GM23248 (cell line): ENCODE data around the gene TXNDC8. TPM values are rescaled to one million over a fixed set of nuclear protein-coding genes. Genes with fewer than 3 reads are reported as not detected.
A peak's percentile ranks its signal among the peaks of the same experiment; 100 is the strongest.
"Not testable (repeated sequence)": the region's sequence is repeated elsewhere in the genome, so short reads cannot be mapped to it uniquely, and the experiment has no call there.

ENCODE experiments used
- DNase-seq: peaks from one replicate; pipeline ENCODE4 v3.0.0-alpha.2; 2015
- H2AFZ ChIP-seq: fragments of 200-600 bp; sonication (generic); 2 replicates; pipeline ENCODE4 v1.6.1; 2016; ENCODE audit warnings: antibody characterized with exemption
- H3F3A ChIP-seq: fragments of 200-600 bp; sonication (generic); 2 replicates; pipeline ENCODE4 v1.6.1; 2016; ENCODE audit warnings: mild to moderate bottlenecking, antibody characterized with exemption, mixed run types; ENCODE audit not compliant: insufficient read depth
- H3K27ac ChIP-seq: fragments of 200-600 bp; sonication (generic); 2 replicates; pipeline ENCODE4 v1.5.1; 2016; ENCODE audit warnings: mild to moderate bottlenecking
- H3K27me3 ChIP-seq: fragments of 200-600 bp; sonication (generic); replicated peaks from 2 replicates; pipeline ENCODE4 v1.6.1; 2016; ENCODE audit warnings: mild to moderate bottlenecking; ENCODE audit not compliant: insufficient read depth
- H3K36me3 ChIP-seq: fragments of 200-600 bp; sonication (generic); 2 replicates; pipeline ENCODE4 v1.6.1; 2016; ENCODE audit warnings: low read depth, mild to moderate bottlenecking
- H3K4me1 ChIP-seq: fragments of 200-600 bp; sonication (generic); 2 replicates; pipeline ENCODE4 v1.6.1; 2016; ENCODE audit warnings: mild to moderate bottlenecking; ENCODE audit not compliant: insufficient read depth
- H3K4me2 ChIP-seq: fragments of 200-600 bp; sonication (generic); one replicate; pipeline ENCODE4 v1.6.1; 2016; ENCODE audit warnings: mild to moderate bottlenecking; ENCODE audit not compliant: unreplicated experiment
- H3K4me3 ChIP-seq: fragments of 200-600 bp; sonication (generic); 2 replicates; pipeline ENCODE4 v1.5.1; 2016; ENCODE audit warnings: mild to moderate bottlenecking
- H3K79me2 ChIP-seq: fragments of 200-600 bp; sonication (generic); 2 replicates; pipeline ENCODE4 v1.6.1; 2016; ENCODE audit warnings: mild to moderate bottlenecking; ENCODE audit not compliant: insufficient read depth
- H3K9ac ChIP-seq: fragments of 200-600 bp; sonication (generic); 2 replicates; pipeline ENCODE4 v1.6.1; 2016; ENCODE audit warnings: mild to moderate bottlenecking
- H3K9me2 ChIP-seq: fragments of 200-600 bp; sonication (generic); 2 replicates; pipeline ENCODE4 v1.6.1; 2016; ENCODE audit warnings: mixed run types, mild to moderate bottlenecking, moderate library complexity; ENCODE audit not compliant: insufficient read depth
- H3K9me3 ChIP-seq: fragments of 200-600 bp; sonication (generic); one replicate; pipeline ENCODE4 v1.6.1; 2017; ENCODE audit warnings: low read depth
- H4K20me1 ChIP-seq: fragments of 200-600 bp; sonication (generic); 2 replicates; pipeline ENCODE4 v1.6.0; 2016; ENCODE audit not compliant: insufficient read depth
- EZH2 ChIP-seq: fragments of 200-600 bp; sonication (generic); IDR thresholded peaks from 2 replicates; pipeline ENCODE4 v1.6.1; 2018; ENCODE audit warnings: antibody characterized with exemption, mild to moderate bottlenecking; ENCODE audit not compliant: insufficient read depth, poor library complexity, severe bottlenecking
- EZH2phosphoT487 ChIP-seq: fragments of 200-600 bp; sonication (generic); IDR thresholded peaks from 2 replicates; pipeline ENCODE4 v1.6.1; 2018; ENCODE audit warnings: antibody characterized with exemption, moderate library complexity, mild to moderate bottlenecking, low read depth; ENCODE audit not compliant: insufficient read depth
- WGBS, 2 experiments: methylation state at CpG; one replicate each; pipeline ENCODE4 v1.1.6; 2015 to 2017; ENCODE audit warnings: low lambda C conversion rate in 2 of 2, low coverage in 1 of 2; ENCODE audit errors: missing lambda C conversion rate in 2 of 2; 5-methylcytosine and 5-hydroxymethylcytosine counted together
- in situ Hi-C: fragments of 300-500 bp; cut with MboI; formaldehyde crosslinking; loops from 2 replicates; pipeline ENCODE4 v1.15.0; 2020
- polyA plus RNA-seq: library from polyadenylated mRNA; unstranded; fragments of >200 nt; fragmentation: Nextera tagmentation; extraction: Ambion mirVana; gene quantifications from 2 replicates; pipeline ENCODE4 v1.2.1, GENCODE V29; 2016
- total RNA-seq: library from RNA; depleted of rRNA; stranded (reverse); fragments of >200 nt; shearing (Covaris generic); gene quantifications from 2 replicates; pipeline ENCODE4 v1.2.3, GENCODE V29; 2014

TXNDC8 gene
- total and polyA plus RNA-seq, 2 experiments from 2014 or later, result not detected

- Histone ChIP-seq H3K9me2 (no peaks in the 10 kb centered on the region), H2AFZ (no peak overlapping the region), H3K79me2 (no peaks in the 10 kb centered on the region), H3K9ac (no peak overlapping the region), H3K27me3 (no peaks in the 10 kb centered on the region), H3K4me2 (no peak overlapping the region), H3F3A (peaks cover 5% of the 10 kb centered on the region; the same call in 1 of the 2 replicates), H3K36me3 (peaks cover 52% of the 10 kb centered on the region), H3K9me3 (no peaks in the 10 kb centered on the region), H3K4me1 (peaks cover 10% of the 10 kb centered on the region), H4K20me1 (no peaks in the 10 kb centered on the region; the same call in 1 of the 2 replicates), H3K27ac (no peak overlapping the region), H3K4me3 (no peak overlapping the region)
- 3 to 7% methylated on average over 3 of the region's 3 CpGs for WGBS, 2 experiments
- in situ Hi-C loops, result no loop called here
- TF ChIP-seq EZH2phosphoT487 (peak; percentile 86; the same call in 1 of the 2 replicates), EZH2 (no peak)
- DNase-seq, result peak; percentile 53
Observed at GRCh38 chr9:110370315-110370714, 32.7 kb upstream of the TXNDC8 start.

GRCh38 chr9:110364451-110364850 is 26.8 kb upstream of the TXNDC8 start:
- WGBS, 2 experiments, result 97 to 100% methylated on average over 2 of the region's 2 CpGs
- no peaks in the 10 kb centered on the region for H3K9me3 ChIP-seq

GRCh38 chr9:110358992-110359391 is 21.3 kb upstream of the TXNDC8 start:
- H2AFZ ChIP-seq, H3K9ac ChIP-seq, H3K4me2 ChIP-seq, H3K79me2 ChIP-seq, H3F3A ChIP-seq, DNase-seq, H3K27ac ChIP-seq, H3K9me2 ChIP-seq, in situ Hi-C loops, H3K4me3 ChIP-seq, H3K36me3 ChIP-seq, H3K9me3 ChIP-seq, H3K4me1 ChIP-seq, H4K20me1 ChIP-seq, H3K27me3 ChIP-seq: not testable (repeated sequence)
- whole genome bisulfite sequencing, 2 experiments, result 90 to 100% methylated on average over 1 to 2 of the region's 2 CpGs

More at GRCh38 chr9:110364451-110364850, 26.8 kb upstream of the TXNDC8 start:
- Histone ChIP-seq H3K27me3 (no peaks in the 10 kb centered on the region), H3K4me1 (no peaks in the 10 kb centered on the region), H3K27ac (no peak overlapping the region), H3F3A (no peaks in the 10 kb centered on the region; the same call in 1 of the 2 replicates), H3K36me3 (peaks cover 17% of the 10 kb centered on the region; the same call in 1 of the 2 replicates), H4K20me1 (no peaks in the 10 kb centered on the region; the same call in 1 of the 2 replicates), H3K4me3 (no peak overlapping the region), H3K79me2 (no peaks in the 10 kb centered on the region), H3K9ac (no peak overlapping the region), H3K9me2 (no peaks in the 10 kb centered on the region), H2AFZ (no peak overlapping the region), H3K4me2 (no peak overlapping the region)
- TF ChIP-seq EZH2phosphoT487 (no peak), EZH2 (no peak)
- in situ Hi-C loops, result no loop called here
- DNase-seq, result no peak

- Histone ChIP-seq H3K4me3 (no peak overlapping the region), H3K36me3 (no peaks in the 10 kb centered on the region), H4K20me1 (no peaks in the 10 kb centered on the region), H3K4me1 (no peaks in the 10 kb centered on the region), H2AFZ (no peak overlapping the region), H3K4me2 (no peak overlapping the region), H3K27ac (no peak overlapping the region), H3K79me2 (no peaks in the 10 kb centered on the region), H3F3A (no peaks in the 10 kb centered on the region; the same call in 1 of the 2 replicates), H3K9me2 (no peaks in the 10 kb centered on the region), H3K9ac (no peak overlapping the region), H3K27me3 (no peaks in the 10 kb centered on the region), H3K9me3 (no peaks in the 10 kb centered on the region)
- WGBS, 2 experiments, result 55 to 62% methylated on average over 2 of the region's 2 CpGs
- TF ChIP-seq EZH2 (no peak), EZH2phosphoT487 (no peak)
- no peak for DNase-seq
- in situ Hi-C loops, result no loop called here
Observed at GRCh38 chr9:110357505-110357904, 19.8 kb upstream of the TXNDC8 start.
